Lower lobe of right lung (tissue), 2 donors: Measurements from ENCODE around the gene TSHR. TPM values are rescaled to one million over a fixed set of nuclear protein-coding genes. Genes with fewer than 3 reads are reported as not detected.

ENCODE experiments used
- ATAC-seq, 2 donors: fragments of 200-7000 bp; cut with Tn5 transposase; one replicate each; pipeline ENCODE4 v1.9.1; 2020 to 2022; ENCODE audit warnings: mild to moderate bottlenecking in 2 of 2, moderate library complexity in 2 of 2
- DNase-seq: peaks from one replicate; pipeline ENCODE4 v3.0.0-alpha.2; 2020
- H3K27ac ChIP-seq: fragments of 200-600 bp; one replicate; pipeline ENCODE4 v1.8.0; 2022
- H3K27me3 ChIP-seq: fragments of 200-600 bp; one replicate; pipeline ENCODE4 v1.8.0; 2022; ENCODE audit warnings: low read depth
- H3K36me3 ChIP-seq: fragments of 200-600 bp; one replicate; pipeline ENCODE4 v1.8.0; 2022; ENCODE audit warnings: mild to moderate bottlenecking
- H3K4me1 ChIP-seq: fragments of 200-600 bp; one replicate; pipeline ENCODE4 v1.8.0; 2022
- H3K4me3 ChIP-seq: fragments of 200-600 bp; one replicate; pipeline ENCODE4 v1.8.0; 2022; ENCODE audit warnings: mild to moderate bottlenecking
- H3K9me3 ChIP-seq: fragments of 200-600 bp; one replicate; pipeline ENCODE4 v1.8.0; 2022
- CTCF ChIP-seq: fragments of 200-600 bp; IDR thresholded peaks from one replicate; pipeline ENCODE4 v1.8.0; 2022; ENCODE audit warnings: antibody characterized with exemption, mild to moderate bottlenecking
- intact Hi-C: fragments of 100-400 bp; cut with DNase I; formaldehyde crosslinking; loops from one replicate; pipeline ENCODE4 v1.11.0; 2022
- total RNA-seq: library from RNA; stranded (reverse); fragmentation: NEBNext Ultra II Directional; extraction: Animal tissue kit (Norgen Biotek cat#: 25700); gene quantifications from one replicate; pipeline ENCODE4 v1.2.1, GENCODE V29; 2021
- donor health status: DM: no; HTN: yes; CAD: no; lungs with severe emphysema.

The TSHR gene
- total RNA-seq, 1 donor from 2014 or later: not detected

GRCh38 chr14:80954687-80955299 is 628 bp upstream of the TSHR start:
- peak overlapping the region; percentile 56 for H3K4me3 ChIP-seq
- intact Hi-C loops: loop anchor here (5.0 kb wide), 1 partner anchor 33 kb away; no protein-coding TSS in a partner anchor
- no peaks in the 10 kb centered on the region for H3K9me3 ChIP-seq
- peak; percentile 93 to 94 for ATAC-seq
- peaks cover 7% of the 10 kb centered on the region for H3K27me3 ChIP-seq
- H3K4me1 ChIP-seq: peaks cover 10% of the 10 kb centered on the region
- TF ChIP-seq CTCF: peak; percentile 85
- H3K27ac ChIP-seq: no peak overlapping the region
- H3K36me3 ChIP-seq: no peaks in the 10 kb centered on the region
- peak; percentile 85 for DNase-seq

- H3K9me3 ChIP-seq: no peaks in the 10 kb centered on the region
- ATAC-seq (no peak), DNase-seq (no peak)
- no peaks in the 10 kb centered on the region for H3K36me3 ChIP-seq
- no peak overlapping the region for H3K4me3 ChIP-seq
- no peak overlapping the region for H3K27ac ChIP-seq
- intact Hi-C loops: no loop called here
- peaks cover 10% of the 10 kb centered on the region for H3K4me1 ChIP-seq
- H3K27me3 ChIP-seq: peaks cover 7% of the 10 kb centered on the region
- no peak for TF ChIP-seq CTCF
These were observed 681 bp downstream of the TSHR start for GRCh38 chr14:80956102-80956501.

- ATAC-seq (no peak), DNase-seq (no peak)
- Histone ChIP-seq H3K9me3 (no peaks in the 10 kb centered on the region), H3K27ac (no peak overlapping the region), H3K36me3 (no peaks in the 10 kb centered on the region), H3K4me1 (peaks cover 10% of the 10 kb centered on the region), H3K27me3 (peaks cover 7% of the 10 kb centered on the region), H3K4me3 (no peak overlapping the region)
- intact Hi-C loops: no loop called here
- TF ChIP-seq CTCF: no peak
These were observed 1.5 kb downstream of the TSHR start for GRCh38 chr14:80956922-80957321.

GRCh38 chr14:80957613-80958012 is 2.2 kb downstream of the TSHR start:
- H3K9me3 ChIP-seq: no peaks in the 10 kb centered on the region
- DNase-seq (no peak), ATAC-seq (no peak)
- peaks cover 7% of the 10 kb centered on the region for H3K27me3 ChIP-seq
- peaks cover 10% of the 10 kb centered on the region for H3K4me1 ChIP-seq
- H3K4me3 ChIP-seq: no peak overlapping the region
- H3K36me3 ChIP-seq: no peaks in the 10 kb centered on the region
- intact Hi-C loops: no loop called here
- H3K27ac ChIP-seq: no peak overlapping the region
- TF ChIP-seq CTCF: no peak

GRCh38 chr14:80958226-80958625 is 2.8 kb downstream of the TSHR start:
- H3K4me1 ChIP-seq: peaks cover 10% of the 10 kb centered on the region
- TF ChIP-seq CTCF: no peak
- H3K36me3 ChIP-seq: no peaks in the 10 kb centered on the region
- intact Hi-C loops: no loop called here
- ATAC-seq (no peak), DNase-seq (no peak)
- no peaks in the 10 kb centered on the region for H3K9me3 ChIP-seq
- no peak overlapping the region for H3K27ac ChIP-seq
- no peak overlapping the region for H3K4me3 ChIP-seq
- H3K27me3 ChIP-seq: peaks cover 7% of the 10 kb centered on the region
